Muscle layer of colon (tissue), 2 donors: Measurements from ENCODE around the gene ARSD.
"Not testable (repeated sequence)": the region's sequence is repeated elsewhere in the genome, so short reads cannot be mapped to it uniquely, and the experiment has no call there.

Experiments used
- H3K27ac ChIP-seq: one replicate; pipeline ENCODE4 v1.7.0; 2013; ENCODE audit warnings: low read depth, mild to moderate bottlenecking, low read length, moderate library complexity
- H3K27me3 ChIP-seq, 2 donors: one replicate each; pipeline ENCODE4 v1.7.0; 2013; ENCODE audit warnings: low read length in 2 of 2, mild to moderate bottlenecking in 2 of 2; ENCODE audit not compliant: insufficient read depth in 2 of 2, control insufficient read depth in 1 of 2
- H3K36me3 ChIP-seq: one replicate; pipeline ENCODE4 v1.7.0; 2013; ENCODE audit warnings: mild to moderate bottlenecking, low read length; ENCODE audit not compliant: insufficient read depth
- H3K4me1 ChIP-seq: one replicate; pipeline ENCODE4 v1.7.0; 2013; ENCODE audit warnings: mild to moderate bottlenecking, low read length; ENCODE audit not compliant: insufficient read depth
- H3K4me3 ChIP-seq, 2 donors: one replicate each; pipeline ENCODE4 v1.7.0; 2013; ENCODE audit warnings: low read length in 2 of 2, low read depth in 1 of 2, mild to moderate bottlenecking in 1 of 2, moderate library complexity in 1 of 2
- H3K9ac ChIP-seq: one replicate; pipeline ENCODE4 v1.7.0; 2013; ENCODE audit warnings: low read length
- H3K9me3 ChIP-seq: one replicate; pipeline ENCODE4 v1.7.0; 2013; ENCODE audit warnings: mild to moderate bottlenecking, low read length
- donor health status: abdominal sarcoma.
- donor health status: Adenocarcinoma of cecum.

Gene ARSD

DNA sequence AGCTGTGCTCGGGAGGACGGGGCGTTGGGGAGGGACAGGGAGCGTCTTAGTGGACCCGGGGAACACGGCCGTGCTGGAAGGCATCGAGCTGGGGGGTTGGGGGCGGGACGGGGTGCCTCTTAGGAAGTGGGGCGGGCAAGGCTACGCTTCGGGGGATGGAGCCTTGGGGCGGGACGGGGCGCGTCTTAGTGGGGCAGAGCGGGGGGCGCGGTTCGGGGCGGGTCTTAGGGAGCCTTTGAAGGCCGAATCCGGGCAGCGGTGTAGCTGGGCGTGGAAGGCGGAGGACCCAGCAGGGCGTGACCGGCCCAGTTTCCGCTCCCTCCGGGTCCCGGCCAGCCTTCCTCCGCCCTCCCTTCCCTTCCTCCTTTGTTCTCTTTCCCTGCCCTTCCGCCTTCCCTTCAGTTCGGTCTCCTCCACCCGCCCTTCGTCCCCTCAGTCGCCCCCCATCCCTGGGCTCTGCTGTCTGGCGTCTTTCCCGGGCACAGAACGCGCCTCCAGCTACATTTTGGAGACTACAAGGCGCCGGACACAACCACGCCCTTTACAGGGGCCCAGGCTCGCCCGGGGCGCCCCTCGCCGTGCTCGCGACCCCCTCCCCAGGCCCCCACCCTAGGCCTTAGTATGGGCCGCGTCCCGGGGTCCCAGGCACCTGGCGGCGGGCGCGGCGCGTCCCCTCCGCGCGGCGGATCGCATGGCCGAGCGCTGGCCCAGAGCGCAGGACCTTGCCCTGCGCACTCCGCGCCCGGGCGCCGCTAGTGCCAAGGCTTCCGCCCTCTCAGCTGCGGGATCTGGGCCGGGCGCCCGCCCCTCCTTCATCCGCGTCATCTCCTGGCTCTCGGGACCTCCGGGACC is at the start of gene ARSD:
TSS of gene ARSD (minus strand) at position 757 of the 852 bp plus-strand sequence. CDS start at position 693, 64 bp downstream.
- no peaks in the 10 kb centered on the region for H3K36me3 ChIP-seq
- no peaks in the 10 kb centered on the region for H3K4me1 ChIP-seq
- no peak within 1 kb of the TSS for H3K9ac ChIP-seq
- H3K9me3 ChIP-seq = peaks cover 6% of the 10 kb centered on the region
- H3K4me3 ChIP-seq = peak within 1 kb of the TSS; percentile 32 to 45
- H3K27ac ChIP-seq = peak within 1 kb of the TSS; percentile 76
- peaks cover 0 to 4% of the 10 kb centered on the region in 2 donors for H3K27me3 ChIP-seq

- H3K27ac ChIP-seq, H3K9me3 ChIP-seq, H3K9ac ChIP-seq, H3K4me3 ChIP-seq, H3K4me1 ChIP-seq, H3K27me3 ChIP-seq, H3K36me3 ChIP-seq: not testable (repeated sequence)
Observed at GRCh38 chrX:2978639-2979038, 49.5 kb upstream of the ARSD start.

DNA sequence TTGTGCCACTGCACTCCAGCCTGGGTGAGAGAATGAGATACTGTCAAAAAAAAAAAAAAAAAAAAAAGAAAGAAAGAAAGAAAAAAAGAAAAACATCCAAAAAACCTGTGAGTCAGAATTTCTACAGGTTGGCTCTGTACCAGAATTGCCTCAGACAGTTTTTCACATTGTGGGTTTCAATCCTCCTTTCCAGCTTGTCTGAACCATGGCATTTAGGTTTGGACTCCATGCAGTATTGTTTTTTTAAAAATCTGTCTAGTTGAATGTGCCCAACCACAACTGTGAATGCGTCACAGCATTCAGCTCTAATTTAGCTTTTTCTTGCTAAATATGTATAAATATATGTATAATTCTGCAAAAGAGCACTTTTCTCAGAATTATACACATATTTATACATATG is 45.8 kb upstream of the ARSD start:
- Histone ChIP-seq H3K27ac (no peak overlapping the region), H3K9me3 (no peaks in the 10 kb centered on the region), H3K9ac (no peak overlapping the region), H3K36me3 (no peaks in the 10 kb centered on the region), H3K27me3 (no peaks in the 10 kb centered on the region), H3K4me3 (no peak overlapping the region), H3K4me1 (no peaks in the 10 kb centered on the region)

DNA sequence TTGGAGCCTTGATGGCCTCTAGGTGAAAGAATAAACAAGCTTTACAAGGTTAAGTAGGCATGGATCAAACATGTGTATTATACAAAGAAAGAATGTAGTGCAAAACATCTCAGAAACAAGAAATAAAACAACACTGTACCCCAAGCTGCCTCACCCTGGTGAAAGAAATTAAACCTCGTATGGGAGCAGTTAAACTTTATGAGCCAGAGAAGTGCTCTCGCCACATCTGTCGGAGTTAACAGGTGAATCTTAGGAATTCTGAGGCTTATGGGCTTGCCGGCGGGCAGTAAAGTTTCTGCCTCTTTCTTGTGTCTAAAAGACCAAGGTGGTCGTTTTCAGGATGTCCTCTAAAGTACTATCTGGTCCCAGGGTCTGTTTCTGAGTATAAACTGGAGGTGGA is 43.3 kb upstream of the ARSD start:
- Histone ChIP-seq H3K27me3 (no peaks in the 10 kb centered on the region), H3K27ac (no peak overlapping the region), H3K4me1 (no peaks in the 10 kb centered on the region), H3K9me3 (no peaks in the 10 kb centered on the region), H3K9ac (no peak overlapping the region), H3K36me3 (no peaks in the 10 kb centered on the region), H3K4me3 (no peak overlapping the region)

- Histone ChIP-seq H3K9me3 (no peaks in the 10 kb centered on the region), H3K9ac (no peak overlapping the region), H3K27me3 (no peaks in the 10 kb centered on the region), H3K36me3 (no peaks in the 10 kb centered on the region), H3K4me1 (no peaks in the 10 kb centered on the region), H3K4me3 (no peak overlapping the region), H3K27ac (no peak overlapping the region)
Observed at GRCh38 chrX:2969021-2969420, 39.9 kb upstream of the ARSD start.

GRCh38 chrX:2967998-2968909 is 39.1 kb upstream of the ARSD start:
- H3K9me3 ChIP-seq = no peaks in the 10 kb centered on the region
- H3K9ac ChIP-seq = no peak overlapping the region
- H3K36me3 ChIP-seq = no peaks in the 10 kb centered on the region
- H3K27me3 ChIP-seq = no peaks in the 10 kb centered on the region
- no peak overlapping the region for H3K4me3 ChIP-seq
- H3K27ac ChIP-seq = no peak overlapping the region
- H3K4me1 ChIP-seq = no peaks in the 10 kb centered on the region

- Histone ChIP-seq H3K4me3 (no peak overlapping the region), H3K27me3 (no peaks in the 10 kb centered on the region), H3K9ac (no peak overlapping the region)
Observed at GRCh38 chrX:2967584-2967983, 38.4 kb upstream of the ARSD start.

DNA sequence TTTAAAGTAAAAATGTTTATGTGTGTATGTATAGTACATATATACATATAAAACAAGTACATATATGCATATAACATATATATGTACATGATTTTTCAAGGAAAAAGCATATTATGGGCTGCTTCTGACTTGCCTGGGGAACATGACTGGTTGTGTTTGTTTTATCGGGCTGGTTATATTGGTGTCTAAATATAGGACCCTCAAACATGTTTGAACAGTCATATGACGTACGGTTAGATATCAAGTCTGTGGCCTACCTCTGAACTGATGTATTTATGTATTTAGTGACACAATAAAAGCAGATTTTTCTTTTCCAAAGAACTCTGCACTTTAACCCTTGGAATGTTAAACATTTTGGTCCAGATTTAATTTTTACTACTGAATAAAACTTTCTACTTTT is 37.9 kb upstream of the ARSD start:
- no peak overlapping the region for H3K9ac ChIP-seq
- H3K27ac ChIP-seq = no peak overlapping the region
- H3K36me3 ChIP-seq = no peaks in the 10 kb centered on the region
- H3K9me3 ChIP-seq = no peaks in the 10 kb centered on the region
- H3K4me3 ChIP-seq = no peak overlapping the region
- no peaks in the 10 kb centered on the region for H3K4me1 ChIP-seq
- H3K27me3 ChIP-seq = no peaks in the 10 kb centered on the region

More at GRCh38 chrX:2967584-2967983, 38.4 kb upstream of the ARSD start:
- H3K36me3 ChIP-seq = no peaks in the 10 kb centered on the region
- H3K27ac ChIP-seq = no peak overlapping the region
- H3K4me1 ChIP-seq = no peaks in the 10 kb centered on the region
- H3K9me3 ChIP-seq = no peaks in the 10 kb centered on the region

DNA sequence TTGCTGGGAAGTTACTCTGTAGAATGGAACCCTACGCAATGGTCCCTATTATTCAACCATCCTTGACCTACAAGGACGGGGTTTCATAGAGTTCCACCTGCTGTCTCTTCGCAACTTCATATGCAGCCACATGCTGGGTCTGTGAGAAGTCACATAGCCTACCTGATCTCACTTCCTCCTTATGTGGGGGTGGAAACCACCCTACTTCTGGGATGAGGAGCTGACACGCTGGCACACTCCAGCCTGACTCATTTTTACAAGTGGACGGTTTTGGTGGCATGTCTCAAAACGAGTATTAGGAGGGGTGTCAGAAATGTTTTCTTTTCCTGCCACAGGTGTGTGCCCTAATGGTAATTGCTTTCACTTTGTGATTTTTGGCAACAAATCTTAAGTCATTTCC is 36.8 kb upstream of the ARSD start:
- H3K4me3 ChIP-seq = no peak overlapping the region
- no peaks in the 10 kb centered on the region for H3K36me3 ChIP-seq
- H3K27me3 ChIP-seq = no peaks in the 10 kb centered on the region
- H3K27ac ChIP-seq = no peak overlapping the region
- H3K9me3 ChIP-seq = no peaks in the 10 kb centered on the region
- H3K4me1 ChIP-seq = no peaks in the 10 kb centered on the region
- no peak overlapping the region for H3K9ac ChIP-seq

DNA sequence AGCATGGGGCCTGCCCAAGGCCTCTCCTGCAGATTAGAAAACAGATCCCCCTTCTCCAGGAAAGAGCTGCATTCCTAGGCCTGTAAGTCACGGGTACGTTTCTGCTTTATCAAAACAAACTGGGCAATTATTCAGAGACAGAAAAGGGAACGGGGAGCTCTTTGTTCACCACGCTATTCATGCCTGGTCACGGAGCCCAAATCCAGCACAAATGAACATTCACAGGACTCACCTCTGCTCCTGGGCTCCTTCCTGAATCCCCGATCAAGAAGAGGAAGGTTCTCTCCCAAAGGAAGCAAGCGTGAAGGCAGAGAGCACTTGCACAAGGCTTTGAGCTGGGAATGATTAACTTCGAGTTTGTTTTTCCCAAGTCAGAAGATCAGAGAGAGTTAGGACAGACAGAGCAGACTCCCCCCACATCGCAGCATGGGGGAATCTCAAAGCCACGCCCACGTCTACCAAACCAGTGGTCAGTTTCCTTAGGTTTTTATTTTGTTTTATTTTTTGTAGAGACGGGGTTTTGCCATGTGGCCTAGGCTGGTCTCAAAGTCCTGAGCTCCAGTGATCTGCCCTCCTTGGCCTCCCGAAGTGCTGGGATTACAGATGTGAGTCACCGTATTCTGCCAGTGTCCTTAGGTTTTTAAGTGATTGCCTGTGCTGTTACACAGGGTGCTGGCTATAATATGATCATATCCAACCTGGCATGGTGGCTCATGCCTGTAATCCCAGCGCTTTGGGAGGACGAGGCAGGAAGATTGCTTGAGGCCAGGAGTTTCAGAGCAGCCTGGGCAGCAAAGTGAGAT is 35.1 kb upstream of the ARSD start:
- not testable (repeated sequence) for H3K9me3 ChIP-seq, H3K4me3 ChIP-seq, H3K9ac ChIP-seq, H3K36me3 ChIP-seq, H3K27me3 ChIP-seq, H3K4me1 ChIP-seq, H3K27ac ChIP-seq

DNA sequence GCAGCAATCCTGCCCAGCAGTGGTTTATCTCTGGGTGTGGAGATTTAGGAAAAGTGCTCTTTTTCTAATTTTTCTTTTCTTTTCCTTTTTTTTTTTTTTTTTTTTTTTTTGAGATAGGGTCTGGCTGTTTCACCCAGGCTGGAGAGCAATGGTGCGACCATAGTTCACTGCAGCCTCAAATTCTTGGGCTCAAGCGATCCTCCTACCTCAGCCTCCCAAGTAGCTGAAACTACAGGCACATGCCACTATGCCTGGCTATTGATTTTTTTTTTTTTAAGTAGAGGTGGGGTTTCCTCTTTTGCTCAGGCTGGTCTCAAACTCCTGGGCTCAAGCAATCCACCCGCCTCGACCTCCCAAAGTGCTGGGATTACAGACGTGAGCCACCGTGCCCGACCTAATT is 34.3 kb upstream of the ARSD start:
- H3K4me3 ChIP-seq, H3K4me1 ChIP-seq, H3K27ac ChIP-seq, H3K9me3 ChIP-seq, H3K36me3 ChIP-seq, H3K9ac ChIP-seq, H3K27me3 ChIP-seq: not testable (repeated sequence)
